ENCODE data around the gene TUBA1C. TPM values are rescaled to one million over a fixed set of nuclear protein-coding genes. Genes with fewer than 3 reads are reported as not detected.

The TUBA1C gene
- total RNA-seq, 1 donor from 2014 or later: 35.0 TPM

DNA sequence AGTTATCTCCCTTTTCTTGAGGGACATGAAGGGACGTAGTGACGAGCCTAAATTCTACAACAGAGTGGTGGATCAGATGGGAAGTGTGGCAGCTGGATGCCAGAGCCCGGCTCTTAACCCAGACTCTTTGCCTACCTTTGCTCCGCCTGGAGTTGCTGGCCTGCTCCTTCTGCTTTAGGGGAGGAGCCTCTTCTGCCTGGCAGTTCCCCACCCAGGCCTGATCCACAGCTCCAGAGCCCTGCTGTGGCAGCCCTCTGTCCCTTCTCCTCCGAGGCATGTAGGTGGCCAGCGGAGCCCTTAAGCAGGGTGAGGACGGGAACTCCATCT is 27.8 kb downstream of the TUBA1C start:
- TF ChIP-seq, protein P1, sequence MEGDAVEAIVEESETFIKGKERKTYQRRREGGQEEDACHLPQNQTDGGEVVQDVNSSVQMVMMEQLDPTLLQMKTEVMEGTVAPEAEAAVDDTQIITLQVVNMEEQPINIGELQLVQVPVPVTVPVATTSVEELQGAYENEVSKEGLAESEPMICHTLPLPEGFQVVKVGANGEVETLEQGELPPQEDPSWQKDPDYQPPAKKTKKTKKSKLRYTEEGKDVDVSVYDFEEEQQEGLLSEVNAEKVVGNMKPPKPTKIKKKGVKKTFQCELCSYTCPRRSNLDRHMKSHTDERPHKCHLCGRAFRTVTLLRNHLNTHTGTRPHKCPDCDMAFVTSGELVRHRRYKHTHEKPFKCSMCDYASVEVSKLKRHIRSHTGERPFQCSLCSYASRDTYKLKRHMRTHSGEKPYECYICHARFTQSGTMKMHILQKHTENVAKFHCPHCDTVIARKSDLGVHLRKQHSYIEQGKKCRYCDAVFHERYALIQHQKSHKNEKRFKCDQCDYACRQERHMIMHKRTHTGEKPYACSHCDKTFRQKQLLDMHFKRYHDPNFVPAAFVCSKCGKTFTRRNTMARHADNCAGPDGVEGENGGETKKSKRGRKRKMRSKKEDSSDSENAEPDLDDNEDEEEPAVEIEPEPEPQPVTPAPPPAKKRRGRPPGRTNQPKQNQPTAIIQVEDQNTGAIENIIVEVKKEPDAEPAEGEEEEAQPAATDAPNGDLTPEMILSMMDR (IDR thresholded peaks at IDR 0.05; ENCODE audit: borderline replicate concordance): no peak
- Histone ChIP-seq H3K4me1 (peaks cover 38% of the 10 kb centered on the region), H3K4me3 (peak overlapping the region; percentile 22), H3K27ac (replicated peaks) (peak overlapping the region; percentile 17), H3K27me3 (ENCODE audit: low read depth) (peaks cover 65% of the 10 kb centered on the region), H3K9me3 (replicated peaks) (no peaks in the 10 kb centered on the region), H3K36me3 (no peaks in the 10 kb centered on the region)
- intact Hi-C loops (cut with micrococcal nuclease): no loop called here
- DNase-seq: no peak

- Histone ChIP-seq H3K4me1 (peaks cover 41% of the 10 kb centered on the region), H3K36me3 (no peaks in the 10 kb centered on the region), H3K9me3 (replicated peaks) (no peaks in the 10 kb centered on the region), H3K4me3 (peak overlapping the region; percentile 22), H3K27me3 (ENCODE audit: low read depth) (peaks cover 66% of the 10 kb centered on the region), H3K27ac (replicated peaks) (peak overlapping the region; percentile 23)
- DNase-seq: peak; percentile 57
- intact Hi-C loops (cut with micrococcal nuclease): no loop called here
- TF ChIP-seq, protein P1 (IDR thresholded peaks at IDR 0.05; ENCODE audit: borderline replicate concordance): no peak
These were observed 28.4 kb downstream of the TUBA1C start for GRCh38 chr12:49293056-49293956.

DNA sequence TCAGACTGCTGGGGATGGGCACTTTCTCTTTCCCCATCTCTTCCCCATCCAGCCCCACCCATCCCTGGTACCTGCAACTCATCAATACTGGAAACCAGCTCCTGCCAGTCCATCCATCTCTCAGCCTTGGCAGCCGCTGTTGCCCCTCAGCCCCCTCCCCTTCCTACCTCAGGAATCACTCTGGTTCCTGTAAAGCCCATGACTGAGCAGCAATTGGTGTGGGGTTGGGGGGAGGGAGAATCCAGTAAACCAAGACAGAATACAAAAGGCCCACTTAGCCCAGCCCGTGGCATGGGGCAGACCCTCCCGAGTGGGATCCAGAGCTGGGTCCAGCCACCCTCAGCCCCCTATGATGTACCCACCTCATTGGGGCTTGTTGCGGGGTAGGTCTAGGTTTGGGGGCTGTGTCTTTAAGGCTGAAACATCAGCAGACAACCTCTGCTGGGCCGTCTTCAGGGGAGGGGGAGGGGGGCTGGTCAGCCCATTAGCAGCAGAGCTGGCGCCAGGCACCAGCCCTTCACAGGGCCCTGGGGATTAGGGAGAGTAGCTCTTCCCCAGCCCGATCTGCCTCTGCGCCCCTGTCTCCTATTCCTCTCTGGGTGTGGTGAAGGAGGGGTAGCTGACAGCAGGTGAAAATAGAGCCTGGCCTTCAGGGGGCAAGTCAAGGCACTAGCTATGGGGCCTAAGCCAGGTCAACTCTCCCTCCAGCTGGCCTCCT is 29.4 kb downstream of the TUBA1C start:
- peaks cover 41% of the 10 kb centered on the region for H3K4me1 ChIP-seq
- H3K27me3 ChIP-seq (ENCODE audit: low read depth): peaks cover 67% of the 10 kb centered on the region
- intact Hi-C loops (cut with micrococcal nuclease): no loop called here
- H3K27ac ChIP-seq (replicated peaks): no peak overlapping the region
- no peak overlapping the region for H3K4me3 ChIP-seq
- no peaks in the 10 kb centered on the region for H3K9me3 ChIP-seq (replicated peaks)
- TF ChIP-seq, protein P1 (IDR thresholded peaks at IDR 0.05; ENCODE audit: borderline replicate concordance): no peak
- no peak for DNase-seq
- H3K36me3 ChIP-seq: no peaks in the 10 kb centered on the region

GRCh38 chr12:49294804-49295081 is 29.9 kb downstream of the TUBA1C start:
- TF ChIP-seq, protein P1 (IDR thresholded peaks at IDR 0.05; ENCODE audit: borderline replicate concordance): no peak
- no peak overlapping the region for H3K4me3 ChIP-seq
- DNase-seq: no peak
- no peak overlapping the region for H3K27ac ChIP-seq (replicated peaks)
- peaks cover 41% of the 10 kb centered on the region for H3K4me1 ChIP-seq
- no peaks in the 10 kb centered on the region for H3K36me3 ChIP-seq
- H3K9me3 ChIP-seq (replicated peaks): no peaks in the 10 kb centered on the region
- H3K27me3 ChIP-seq (ENCODE audit: low read depth): peaks cover 69% of the 10 kb centered on the region
- intact Hi-C loops (cut with micrococcal nuclease): no loop called here

DNA sequence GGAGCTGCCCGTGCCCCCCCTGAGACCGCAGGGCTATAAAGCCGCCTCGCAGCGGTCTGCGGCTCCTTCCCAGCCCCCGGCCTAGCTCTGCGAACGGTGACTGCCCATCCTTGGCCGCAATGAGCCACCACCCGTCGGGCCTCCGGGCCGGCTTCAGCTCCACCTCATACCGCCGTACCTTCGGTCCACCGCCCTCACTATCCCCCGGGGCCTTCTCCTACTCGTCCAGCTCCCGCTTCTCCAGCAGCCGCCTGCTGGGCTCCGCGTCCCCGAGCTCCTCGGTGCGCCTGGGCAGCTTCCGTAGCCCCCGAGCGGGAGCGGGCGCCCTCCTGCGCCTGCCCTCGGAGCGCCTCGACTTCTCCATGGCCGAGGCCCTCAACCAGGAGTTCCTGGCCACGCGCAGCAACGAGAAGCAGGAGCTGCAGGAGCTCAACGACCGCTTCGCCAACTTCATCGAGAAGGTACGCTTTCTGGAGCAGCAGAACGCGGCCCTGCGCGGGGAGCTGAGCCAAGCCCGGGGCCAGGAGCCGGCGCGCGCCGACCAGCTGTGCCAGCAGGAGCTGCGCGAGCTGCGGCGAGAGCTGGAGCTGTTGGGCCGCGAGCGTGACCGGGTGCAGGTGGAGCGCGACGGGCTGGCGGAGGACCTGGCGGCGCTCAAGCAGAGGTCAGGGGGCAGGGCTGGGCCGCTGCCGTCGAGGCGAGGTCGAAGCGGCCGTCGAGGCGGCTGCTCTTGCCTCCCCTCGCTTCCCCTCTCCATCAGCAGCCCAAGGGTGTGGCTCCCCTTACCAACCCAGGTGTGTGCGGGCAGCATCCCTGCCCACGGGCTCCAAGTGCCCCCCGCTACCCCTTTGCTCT is 30.4 kb downstream of the TUBA1C start, which contains the start of gene PRPH:
TSS of gene PRPH (plus strand) at position 66 of the 855 bp plus-strand sequence. CDS start at position 120, 54 bp downstream.
- Histone ChIP-seq H3K9me3 (replicated peaks) (no peaks in the 10 kb centered on the region), H3K36me3 (no peaks in the 10 kb centered on the region), H3K4me3 (peak within 1 kb of the TSS; percentile 41), H3K27me3 (ENCODE audit: low read depth) (peaks cover 72% of the 10 kb centered on the region), H3K27ac (replicated peaks) (no peak within 1 kb of the TSS), H3K4me1 (peaks cover 41% of the 10 kb centered on the region)
- DNase-seq: no peak
- TF ChIP-seq, protein P1 (IDR thresholded peaks at IDR 0.05; ENCODE audit: borderline replicate concordance): no peak
- intact Hi-C loops (cut with micrococcal nuclease): no loop called here
